CD4-positive, alpha-beta T cell treated with Interleukin-2 at 100 ng/mL for 4 hours (primary cell): Measurements from ENCODE around the gene SOX5.

Experiments
- DNase-seq: peaks from one replicate; pipeline ENCODE4 v3.0.0-alpha.2; 2020; ENCODE audit warnings: low spot score

SOX5 gene

DNA sequence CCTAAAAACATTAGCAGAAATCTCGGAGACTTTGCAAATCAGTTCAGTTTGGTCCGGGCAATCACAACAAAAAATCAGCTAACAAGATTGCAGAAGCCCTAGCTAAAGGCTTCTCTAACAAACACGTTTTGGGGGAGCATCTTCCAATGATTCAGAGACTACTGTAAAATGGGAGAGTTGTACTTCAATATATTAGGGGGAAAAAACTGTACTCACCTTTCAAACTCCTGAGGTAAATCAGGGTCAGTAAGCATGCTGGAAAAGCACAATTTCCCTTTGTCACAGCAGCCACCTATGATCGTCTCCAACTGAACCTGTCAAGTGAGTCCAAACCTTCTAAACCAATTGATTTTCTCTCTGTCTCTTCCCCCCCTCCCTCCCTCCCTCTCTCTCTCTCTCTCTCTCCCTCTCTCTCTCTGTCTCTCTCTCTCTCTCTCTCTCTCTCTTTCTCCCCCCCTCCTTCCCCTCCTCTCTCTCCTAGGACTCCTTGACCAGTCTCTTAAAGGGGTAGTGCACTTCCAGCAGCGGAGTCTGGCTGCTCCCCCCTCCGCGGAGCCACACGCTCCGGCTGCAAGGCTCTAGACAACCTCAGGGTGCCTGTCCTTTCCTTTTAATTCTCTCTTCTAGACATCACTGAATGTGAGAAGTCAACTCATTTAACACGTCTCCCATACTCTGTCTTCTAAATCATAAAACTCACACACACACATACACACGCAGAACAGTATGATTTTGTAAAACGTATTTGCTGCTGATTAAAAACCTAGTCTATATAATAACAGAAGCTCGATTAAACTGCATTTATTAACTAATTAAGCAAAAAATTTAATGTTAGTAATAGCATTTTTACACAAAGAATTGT lies at the start of gene SOX5:
TSS of gene SOX5 (minus strand) at position 323 of the 862 bp plus-strand sequence. CDS start at position 254, 69 bp downstream.
- DNase-seq = no peak

DNA sequence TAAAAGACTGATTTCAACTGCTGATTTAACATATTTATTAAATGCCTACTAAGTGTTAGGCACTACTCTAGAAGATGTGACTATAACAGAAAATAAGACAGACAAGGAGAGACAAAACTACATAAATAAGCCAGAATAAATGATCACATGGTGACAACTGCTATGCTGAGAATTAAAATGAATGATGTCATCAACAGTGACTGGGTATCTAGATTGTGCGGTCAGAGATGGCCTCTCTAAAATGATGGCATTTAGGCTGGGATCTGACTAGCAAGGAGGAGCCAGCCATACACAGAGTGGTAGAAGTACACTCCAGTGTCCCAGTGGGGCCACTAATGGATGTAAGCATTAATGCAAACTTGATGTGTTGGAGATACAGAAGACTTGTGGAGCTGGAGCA lies 37.6 kb upstream of the SOX5 start:
- DNase-seq = no peak

DNA sequence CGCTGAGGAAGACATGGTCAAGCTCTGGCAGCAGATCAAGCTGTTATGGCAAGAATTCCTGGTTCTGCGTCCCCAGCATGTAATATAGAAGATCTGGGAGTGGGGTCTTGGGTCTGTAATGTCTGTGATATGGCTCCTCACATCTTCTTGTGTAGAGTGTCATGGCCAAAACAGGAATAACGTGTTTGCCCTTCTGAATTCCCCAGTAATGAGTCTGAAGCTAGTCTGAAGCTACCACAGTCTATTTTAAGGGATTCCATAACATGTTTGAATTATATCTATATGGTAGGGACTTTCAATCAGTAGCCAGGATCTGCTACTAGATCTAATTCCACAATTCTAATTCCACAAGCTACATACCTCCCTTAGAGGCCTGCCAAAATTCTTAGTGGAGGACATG lies 31.4 kb upstream of the SOX5 start:
- DNase-seq = no peak

DNA sequence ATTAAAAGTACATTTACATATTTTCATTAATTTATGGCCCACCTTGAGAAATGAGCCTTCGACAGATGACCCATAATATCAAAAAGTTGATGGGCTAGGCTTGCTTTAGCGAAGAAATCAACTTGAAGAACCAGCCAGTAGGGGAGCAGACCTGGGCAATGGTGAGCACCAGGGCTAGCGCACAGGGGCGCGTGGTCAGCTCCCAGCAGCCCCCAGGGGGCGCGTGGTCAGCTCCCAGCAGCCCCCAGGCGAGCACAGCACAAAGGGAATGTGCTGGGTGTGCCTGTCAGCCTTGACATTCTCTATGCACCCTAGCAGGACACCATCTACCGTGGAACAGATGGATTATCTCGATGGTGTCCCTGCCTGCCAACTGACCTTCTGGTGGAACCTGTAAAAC lies 15.3 kb upstream of the SOX5 start:
- no peak for DNase-seq

DNA sequence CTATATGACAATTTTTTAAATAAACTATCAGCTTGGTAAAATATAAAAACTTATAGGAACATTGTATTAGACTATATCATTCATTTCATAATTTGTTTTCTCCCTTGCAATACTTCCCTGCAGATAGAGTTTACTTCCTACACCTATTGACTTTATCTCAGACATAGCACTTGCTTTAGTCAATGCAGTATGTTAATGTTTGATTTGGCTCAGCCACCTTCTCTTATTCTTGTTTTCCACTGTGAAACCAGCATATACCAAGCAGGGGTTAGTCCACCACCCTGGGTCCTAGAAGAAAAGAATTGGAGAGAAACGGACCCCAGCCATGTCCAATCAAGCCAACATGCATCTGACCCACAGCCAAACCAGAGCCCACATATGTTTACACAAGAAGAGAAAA lies 10.4 kb upstream of the SOX5 start:
- no peak for DNase-seq

DNA sequence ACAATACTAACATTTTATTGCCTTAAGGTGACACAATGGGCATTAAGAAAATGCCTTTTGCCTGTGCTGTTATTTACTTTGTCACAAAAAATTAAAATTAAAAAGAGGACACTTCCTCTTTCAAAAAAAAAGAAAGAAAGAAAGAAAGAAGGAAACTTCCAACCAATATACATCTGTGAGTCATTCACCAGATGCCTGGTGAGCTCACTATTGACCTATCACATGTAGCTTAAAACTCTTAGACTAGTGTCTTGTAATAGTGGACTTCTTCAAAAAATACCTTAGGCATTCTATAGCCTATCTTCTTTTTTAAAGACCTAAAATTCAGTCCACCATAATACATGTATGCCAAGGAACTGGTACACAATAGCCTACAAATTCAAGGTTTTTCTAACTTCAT lies 4.9 kb upstream of the SOX5 start:
- no peak for DNase-seq

DNA sequence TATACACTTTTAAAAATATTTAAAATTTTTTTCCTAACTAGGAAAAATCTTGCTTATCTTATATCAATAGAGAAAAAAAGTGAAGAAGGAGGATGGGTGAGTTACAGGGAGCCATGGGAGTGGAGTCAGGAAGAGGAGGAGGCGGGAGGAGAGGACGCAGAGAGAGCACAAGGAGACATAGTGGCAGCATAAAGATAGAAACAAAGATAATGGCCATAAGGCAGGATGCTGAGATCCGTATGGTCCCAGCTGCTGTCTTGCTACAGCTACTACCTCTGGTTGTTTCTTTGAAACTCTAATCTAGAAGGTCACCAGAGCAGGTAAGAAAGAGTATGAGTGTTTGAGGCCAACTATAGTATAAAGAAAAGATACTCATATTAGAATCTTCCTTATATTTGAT lies 2.6 kb upstream of the SOX5 start:
- no peak for DNase-seq

DNA sequence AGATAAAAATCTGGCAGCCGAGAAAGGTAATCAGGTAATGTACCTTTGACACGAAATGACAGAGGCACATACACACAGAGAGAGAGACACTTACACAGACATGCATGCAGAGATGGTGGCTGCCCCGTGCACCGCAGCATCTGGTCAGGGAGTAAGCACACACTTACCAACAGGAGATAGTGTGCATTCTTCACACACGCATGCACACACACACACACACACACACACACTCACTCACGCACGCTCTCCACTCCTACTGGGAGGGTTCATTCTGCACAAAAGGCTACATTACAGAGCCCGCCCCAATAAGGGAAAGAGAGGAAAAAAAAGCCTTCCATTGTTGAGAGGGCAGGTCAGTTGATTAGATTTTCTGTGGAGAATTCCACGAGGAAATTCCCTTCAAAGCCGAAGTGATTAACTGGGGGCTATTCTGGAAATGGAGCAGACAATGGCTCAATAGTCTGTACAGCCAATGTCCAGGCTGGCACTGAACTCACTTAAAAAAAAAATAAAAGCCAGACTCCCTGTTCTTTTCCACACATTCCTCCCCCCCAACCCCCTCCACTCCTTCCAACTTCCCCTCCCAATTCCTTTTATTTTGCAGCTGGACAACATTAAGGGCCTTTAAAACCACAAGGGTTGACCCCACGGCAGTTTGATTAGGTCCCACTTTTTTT lies 1.4 kb upstream of the SOX5 start:
- DNase-seq = no peak

DNA sequence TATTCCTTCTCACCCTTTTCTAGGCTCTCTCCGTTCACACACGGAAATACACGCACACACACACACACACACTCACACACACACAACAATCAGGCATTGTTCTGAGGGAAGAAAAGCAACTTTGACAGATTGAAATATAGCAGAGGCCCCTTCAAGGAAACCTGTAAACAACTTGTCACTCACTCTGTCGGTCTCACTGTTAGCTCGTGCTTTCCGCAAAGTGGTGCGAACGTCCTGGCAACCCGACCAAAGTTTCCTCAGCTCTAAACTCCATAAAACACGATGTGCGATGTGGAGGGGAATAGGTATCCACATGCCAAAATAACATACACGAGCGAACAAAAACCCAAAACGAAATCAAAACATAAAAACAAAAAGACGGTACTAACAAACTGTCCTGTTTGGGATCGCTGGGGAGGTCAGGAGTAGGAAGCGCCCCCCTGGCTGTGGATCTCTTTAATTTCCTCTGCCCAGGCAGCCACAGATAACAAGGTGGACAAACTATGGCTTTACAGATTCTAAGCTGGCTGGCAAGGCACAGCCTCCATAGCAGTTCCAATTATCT lies 822 bp upstream of the SOX5 start:
- DNase-seq = no peak

DNA sequence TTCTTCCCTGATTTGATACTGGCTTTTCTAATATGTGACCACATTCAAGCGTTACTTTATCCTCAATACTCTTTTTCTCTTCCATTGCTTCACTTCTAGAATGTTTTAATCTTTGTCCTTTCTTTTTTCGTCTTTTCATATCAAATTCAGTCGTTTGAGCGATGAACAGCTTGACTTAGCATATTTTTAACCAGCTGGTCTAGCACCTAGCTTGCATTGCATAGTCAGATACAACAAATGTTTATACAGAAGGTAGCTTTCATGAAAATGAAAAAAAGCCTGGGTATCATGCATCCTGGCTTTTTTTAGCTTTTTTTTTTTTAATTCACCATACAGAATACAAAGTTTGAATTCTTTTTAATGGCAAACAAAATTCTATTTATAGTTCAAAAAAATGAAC lies 1.2 kb downstream of the SOX5 start:
- DNase-seq = no peak

DNA sequence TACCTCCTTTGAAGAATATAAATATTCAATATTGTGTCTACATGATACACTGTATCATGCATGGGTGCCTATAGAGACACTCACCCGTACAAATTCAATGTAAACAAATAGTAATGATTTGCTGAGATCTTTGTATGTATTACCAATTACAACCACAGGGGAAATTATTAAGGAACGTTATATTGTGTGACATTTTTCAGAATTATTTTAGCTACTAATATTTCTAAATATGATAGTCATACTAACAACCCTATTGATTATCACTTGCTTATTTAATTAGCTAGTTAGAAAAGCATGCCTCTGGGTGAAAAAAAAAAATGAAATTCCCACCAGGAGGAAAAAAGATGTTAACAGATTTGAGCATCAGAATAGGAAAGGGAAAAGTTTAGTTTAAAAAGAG lies 2.1 kb downstream of the SOX5 start:
- DNase-seq = no peak

DNA sequence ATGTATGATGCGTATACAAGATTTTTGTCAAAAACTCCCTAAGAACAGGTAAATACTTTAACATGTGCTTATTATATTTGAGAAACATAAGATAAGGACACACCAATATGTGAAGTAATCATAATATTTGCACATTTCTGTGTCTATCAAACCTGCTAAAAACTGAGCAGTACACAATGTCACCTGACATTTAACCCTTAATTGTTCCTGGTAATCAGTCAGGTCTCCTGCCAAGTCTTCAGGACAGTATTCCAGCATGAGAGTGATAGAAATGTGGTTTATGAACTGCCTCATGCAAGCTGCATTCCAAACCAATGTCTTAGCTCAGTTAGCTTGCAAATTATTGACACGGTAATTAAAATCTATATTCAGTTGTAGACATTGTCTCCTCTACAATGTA lies 4.2 kb downstream of the SOX5 start:
- DNase-seq = no peak

DNA sequence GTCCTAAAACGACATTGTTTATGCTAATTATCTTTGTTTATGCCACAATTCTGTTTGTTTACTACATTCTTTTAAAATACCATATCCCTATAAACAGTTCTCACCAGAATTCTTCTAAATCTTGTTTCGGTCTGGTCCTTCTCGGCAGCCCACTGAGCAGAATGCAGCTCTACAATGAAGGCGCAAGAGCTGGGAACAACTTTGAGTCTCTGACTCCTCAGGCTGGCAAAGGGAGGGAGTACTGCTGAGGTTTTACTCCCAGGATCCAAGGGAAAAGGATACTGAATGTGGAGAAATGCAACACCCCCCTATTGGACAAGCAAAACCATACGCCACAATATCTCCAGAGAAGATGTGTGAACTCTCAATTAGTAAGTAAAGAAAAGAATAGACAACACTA lies 5.4 kb downstream of the SOX5 start:
- no peak for DNase-seq

DNA sequence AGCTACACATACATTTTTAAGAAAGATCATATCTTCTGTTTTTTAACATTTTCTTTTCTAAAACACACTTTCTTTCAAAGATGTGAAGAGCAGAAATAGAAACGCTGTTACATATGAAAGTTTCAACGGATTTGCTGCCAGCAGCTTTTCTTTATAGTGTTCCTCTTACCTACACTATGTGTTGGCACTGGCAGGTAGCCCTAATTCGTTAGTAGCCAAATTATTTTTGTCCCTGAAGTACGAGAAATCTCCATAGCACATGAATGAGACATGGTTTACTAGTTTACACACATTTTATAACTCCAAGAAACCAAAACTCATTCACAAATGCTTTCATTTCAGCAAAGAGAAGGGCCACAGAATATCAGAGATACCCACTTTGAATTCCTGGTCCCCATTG lies 6.6 kb downstream of the SOX5 start:
- DNase-seq = no peak

DNA sequence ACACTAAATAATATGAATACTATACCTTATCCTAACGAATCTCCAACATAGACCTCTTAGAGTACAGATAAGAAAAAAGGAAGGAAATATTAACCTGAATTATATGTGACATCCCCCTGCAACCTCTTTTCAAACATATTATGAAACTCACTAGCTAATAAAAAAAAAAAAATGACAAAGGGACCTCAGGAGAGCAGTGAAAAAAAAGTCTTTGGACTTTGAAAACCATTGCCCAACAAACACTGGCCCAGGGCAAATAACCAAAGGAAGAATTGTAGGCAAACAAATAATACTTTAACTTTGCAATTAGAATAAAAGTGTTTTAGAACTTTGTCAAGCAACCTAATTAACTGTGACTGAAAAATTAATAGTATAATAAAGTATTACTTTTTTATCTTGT lies 7.7 kb downstream of the SOX5 start:
- no peak for DNase-seq

DNA sequence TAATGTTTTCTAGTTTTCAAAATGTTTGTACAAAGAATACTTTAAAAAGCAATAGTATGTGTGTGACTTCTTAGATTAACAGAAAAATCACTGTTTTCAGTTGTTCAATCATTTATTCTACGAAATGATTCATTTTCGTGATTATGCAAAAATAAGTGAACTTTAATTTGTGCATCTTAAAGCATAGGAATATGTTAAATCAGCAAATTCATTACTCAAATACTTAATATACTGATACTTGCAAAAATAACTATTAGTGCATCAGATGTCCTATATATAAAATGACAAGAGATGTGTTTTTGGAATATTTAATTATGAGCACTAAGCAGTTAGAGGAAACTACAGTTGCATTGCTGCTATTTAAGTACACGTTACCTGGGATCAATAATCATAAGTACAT lies 11.0 kb downstream of the SOX5 start:
- DNase-seq = no peak

DNA sequence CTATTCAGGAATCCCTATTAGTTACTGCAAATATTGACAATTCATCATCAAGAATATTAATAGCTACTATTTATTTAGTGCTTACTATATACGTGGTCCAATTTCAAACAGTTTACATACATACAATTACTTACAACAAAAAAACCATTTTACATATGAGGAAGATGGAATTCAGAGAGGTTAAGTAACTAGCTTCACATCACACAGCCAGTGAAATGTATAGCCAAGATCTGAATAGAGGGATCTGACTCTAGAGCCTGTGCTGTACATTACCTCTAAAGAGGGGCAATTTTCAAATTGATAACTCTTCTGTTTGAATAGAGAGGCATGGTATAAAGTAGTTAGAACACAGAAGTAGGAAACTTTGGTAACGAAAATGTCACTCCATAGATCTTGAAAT lies 18.3 kb downstream of the SOX5 start:
- no peak for DNase-seq

DNA sequence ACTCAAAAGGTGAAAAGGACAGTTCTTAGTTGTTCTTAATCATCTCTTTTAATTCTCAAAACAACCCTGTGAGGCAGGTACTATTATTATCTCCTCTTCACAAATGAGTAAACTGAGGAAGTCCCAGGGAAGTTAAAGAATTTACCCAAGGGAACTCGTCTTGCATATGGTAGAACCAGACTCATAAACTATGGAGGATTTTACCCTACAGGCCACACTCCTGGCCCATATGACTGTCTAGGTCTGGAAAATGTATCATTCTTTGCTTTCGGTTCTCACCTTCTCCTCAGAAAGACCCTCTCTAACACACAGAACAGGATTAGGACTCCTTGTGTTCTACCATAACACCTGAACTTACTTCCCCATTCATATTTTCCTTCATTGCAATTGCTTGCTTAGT lies 18.9 kb downstream of the SOX5 start:
- DNase-seq = no peak

DNA sequence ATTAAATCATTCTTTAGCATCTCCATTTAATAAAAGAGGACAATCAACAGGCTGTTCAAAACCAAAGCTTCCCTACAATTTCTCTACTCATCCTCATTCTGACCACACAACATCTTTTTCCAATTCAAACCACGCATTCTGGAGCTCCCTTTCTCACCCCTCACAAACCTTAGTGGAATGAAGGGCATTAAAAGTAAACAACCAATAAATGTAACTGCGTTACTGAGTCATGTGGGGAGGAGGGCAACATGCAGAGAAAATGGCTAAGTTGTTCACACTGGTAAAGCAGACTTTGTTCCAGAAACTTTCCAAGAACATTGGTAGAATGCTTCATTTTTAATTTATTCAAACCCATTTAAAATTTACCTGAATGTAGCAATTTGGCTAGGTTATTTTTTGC lies 19.6 kb downstream of the SOX5 start:
- DNase-seq = no peak

DNA sequence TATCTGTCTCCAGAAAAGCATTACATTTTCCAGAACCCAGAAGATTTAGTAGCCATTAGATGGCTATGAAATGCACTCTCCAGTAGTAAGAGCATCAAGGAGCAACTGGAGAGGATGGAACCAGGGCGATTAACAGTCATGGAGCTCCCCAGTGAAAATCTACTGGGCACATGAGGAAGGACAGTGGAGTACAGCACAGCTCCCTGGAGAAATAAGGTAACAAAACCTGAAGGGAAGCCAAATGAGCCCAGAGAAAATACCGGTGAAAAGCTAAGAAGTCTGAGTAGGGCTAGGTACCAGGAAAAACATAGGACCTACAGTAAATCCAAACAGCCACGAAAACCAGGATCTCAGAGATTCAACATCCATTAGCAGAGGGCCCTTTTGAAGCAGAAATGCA lies 21.6 kb downstream of the SOX5 start:
- no peak for DNase-seq

DNA sequence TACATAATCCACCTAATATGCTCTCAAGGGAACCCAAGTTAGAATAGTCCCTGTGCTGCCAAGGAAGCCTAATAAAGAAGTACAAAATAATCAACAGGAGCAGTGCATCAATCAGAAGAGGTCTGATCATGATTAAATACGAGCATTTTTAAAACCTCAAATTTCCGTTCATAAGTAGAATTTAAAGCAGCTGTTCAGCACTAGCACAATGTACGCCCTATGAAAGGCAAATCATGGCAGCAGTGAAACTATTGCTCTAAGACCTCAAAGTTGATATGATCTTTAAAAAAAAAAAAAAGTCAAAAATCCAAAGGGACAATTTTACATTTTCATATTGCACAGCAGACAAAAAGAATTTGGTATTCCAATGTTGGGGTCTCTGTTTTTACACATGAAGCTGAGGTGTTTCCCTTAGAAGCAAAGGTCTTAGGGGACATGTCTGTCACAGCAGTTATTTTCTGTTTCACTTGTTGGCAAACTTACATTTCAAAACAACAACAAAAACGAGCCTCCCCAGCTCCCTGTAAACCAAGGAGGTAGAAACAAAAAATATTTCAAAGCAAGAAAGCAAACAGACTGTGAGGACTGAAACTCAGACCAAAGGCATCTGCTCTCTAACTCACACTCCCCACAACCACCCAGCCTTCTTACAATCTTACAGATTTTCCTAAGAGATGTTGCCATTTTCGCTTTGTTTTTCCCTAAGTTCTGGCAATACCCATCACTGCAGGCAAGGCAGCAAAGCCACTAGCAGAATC lies 28.2 kb downstream of the SOX5 start:
- no peak for DNase-seq

DNA sequence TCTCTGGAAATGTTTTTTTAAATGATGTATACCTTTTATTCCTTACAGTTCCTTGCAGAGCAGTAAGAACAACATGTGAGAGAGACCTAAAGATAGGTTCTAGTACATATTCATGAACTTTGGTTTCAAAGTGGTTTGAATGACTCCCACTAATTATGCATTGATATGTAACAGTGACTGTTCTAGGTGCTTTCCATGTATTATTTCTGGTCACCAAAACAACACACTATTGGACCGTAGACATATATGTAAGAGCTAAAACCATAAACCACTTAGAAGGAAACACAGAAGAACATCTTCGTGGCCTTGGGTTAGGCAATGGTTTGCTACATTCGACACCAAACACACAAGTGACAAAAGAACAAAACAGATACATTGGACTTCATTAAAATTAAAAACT lies 37.9 kb downstream of the SOX5 start:
- DNase-seq = no peak

DNA sequence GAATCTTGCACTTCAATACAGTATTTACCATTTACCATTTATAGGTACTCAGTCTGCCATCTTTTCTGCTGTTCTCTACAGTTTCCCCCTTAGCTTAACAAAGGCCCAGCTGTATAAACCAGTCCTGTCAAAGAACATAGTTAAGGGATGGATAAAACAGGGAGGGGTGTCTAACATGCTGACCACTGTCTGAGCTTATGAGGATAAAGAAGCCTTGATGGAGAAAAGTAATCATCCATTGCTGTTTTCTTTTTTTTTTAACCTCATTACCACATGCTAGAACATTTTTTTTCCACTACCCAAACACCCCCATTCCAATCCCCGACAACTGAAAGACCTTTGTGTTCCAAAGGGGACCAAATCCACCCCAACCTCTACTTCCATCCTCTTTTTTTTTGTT lies 39.9 kb downstream of the SOX5 start:
- no peak for DNase-seq
